HG02884 (cell line): ENCODE data around the gene CYB561D1.
"Not testable (repeated sequence)": the region's sequence is repeated elsewhere in the genome, so short reads cannot be mapped to it uniquely, and the experiment has no call there.

Experiments used
- ATAC-seq: cut with Tn5 transposase; IDR thresholded peaks from one replicate; pipeline ENCODE4 v1.9.1; 2021; ENCODE audit warnings: mild to moderate bottlenecking, moderate library complexity; ENCODE audit not compliant: unreplicated experiment

Gene CYB561D1, protein sequence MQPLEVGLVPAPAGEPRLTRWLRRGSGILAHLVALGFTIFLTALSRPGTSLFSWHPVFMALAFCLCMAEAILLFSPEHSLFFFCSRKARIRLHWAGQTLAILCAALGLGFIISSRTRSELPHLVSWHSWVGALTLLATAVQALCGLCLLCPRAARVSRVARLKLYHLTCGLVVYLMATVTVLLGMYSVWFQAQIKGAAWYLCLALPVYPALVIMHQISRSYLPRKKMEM

DNA sequence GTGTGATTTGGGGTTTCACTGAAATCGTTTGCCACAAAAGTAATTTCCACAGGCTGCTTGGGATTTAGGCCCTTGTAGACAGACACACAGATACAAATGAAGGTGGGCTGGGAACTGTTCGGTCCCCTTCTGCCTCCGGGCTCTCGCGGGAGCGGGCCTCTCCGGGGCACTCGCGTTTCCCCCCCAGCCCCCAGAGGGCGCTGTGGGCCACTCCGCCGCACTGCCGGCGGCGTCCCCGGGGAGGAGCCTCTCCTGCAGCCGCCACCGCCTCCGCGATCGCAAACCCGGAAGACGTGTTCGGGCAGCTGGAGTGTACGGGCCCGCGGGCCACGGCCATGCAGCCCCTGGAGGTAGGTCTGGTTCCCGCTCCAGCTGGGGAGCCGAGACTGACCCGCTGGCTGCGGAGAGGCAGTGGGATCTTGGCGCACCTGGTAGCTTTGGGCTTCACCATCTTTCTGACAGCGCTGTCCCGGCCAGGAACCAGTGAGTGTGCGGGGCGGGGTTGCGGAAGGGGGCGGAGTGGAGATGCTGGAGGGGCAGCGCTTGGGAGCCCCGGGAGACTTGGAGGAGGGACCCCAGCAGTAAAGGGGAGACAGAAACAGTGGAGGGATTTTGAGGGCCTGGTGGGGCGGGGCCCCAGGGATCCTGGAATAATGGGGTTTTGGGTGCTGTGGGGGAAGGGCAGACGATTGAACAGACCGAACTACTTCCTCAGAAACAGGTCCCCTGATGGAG, at the start of gene CYB561D1:
Gene CYB561D1, plus strand, starts transcription at position 290 of the 735 bp plus-strand sequence. Its CDS starts 46 bp downstream, at position 336.
- peak; percentile 92 for ATAC-seq

DNA sequence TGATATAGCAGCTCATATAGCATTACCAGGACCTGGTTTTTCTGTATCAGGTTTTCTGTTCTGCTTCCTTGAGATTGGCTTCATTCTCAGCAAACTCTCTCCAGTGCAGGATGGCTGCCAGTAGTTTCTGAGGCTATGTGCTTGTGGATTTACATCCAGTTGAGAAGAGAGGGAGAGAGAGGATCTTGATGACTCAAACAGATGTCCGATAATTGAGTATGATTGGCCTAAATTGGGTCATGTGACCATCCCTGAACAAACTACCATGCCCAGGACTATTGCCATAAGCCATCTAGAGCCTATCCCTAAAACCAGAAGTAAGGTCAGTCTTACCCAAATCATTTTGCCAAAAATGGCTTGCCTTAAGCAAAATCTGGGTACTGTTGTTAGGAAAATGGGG, 49.5 kb upstream of the CYB561D1 start:
- no peak for ATAC-seq

DNA sequence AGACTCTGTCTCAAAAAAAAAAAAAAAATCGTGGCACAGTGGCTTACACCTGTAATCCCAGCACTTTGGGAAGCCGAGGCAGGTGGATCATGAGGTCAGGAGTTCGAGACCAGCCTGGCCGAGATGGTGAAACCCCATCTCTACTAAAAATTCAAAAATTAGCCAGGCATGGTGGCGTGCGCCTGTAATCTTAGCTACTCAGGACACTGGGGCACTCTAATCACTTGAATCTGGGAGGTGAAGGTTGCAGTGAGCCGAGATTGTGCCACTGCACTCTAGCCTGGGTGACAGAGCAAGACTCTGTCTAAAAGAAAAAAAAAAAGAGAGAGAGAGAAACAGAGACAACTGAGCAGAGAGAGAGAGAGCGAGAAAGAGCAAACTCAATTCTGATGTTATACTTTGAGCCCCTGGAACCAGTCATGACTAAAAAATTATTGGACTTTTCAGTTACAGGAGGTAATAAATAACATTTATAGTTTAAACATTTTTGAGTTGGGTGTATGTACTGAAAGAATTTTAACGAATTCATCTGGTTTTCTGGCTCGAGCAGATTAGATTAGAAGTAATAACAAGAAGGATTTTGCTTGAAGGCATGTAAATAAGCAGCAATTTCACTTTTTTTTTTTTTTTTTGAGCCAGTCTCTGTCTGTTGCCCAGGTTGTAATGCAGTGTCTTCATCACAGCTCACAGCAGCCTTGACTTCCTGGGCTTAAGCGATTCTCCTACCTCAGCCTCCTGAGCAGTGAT, 47.8 kb upstream of the CYB561D1 start:
- ATAC-seq: not testable (repeated sequence)

DNA sequence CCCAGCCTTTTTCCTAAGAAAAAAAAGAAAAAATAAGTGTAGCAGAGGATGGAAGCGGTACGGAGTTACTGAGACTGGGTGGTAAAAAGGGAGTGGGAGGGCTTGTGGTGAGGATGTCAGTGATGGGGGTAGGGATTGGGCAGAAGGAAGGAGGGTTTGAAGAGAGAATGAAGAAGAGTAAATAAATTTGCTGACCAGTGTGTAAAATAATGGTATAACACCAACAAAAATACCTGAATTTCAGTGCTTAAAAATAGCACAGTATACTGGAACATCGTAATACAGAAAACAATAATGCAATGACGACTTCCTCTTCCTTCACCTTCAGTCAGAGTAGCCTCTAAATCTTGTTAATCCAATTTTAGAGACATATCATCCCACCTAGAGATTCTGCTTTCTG, 46.4 kb upstream of the CYB561D1 start:
- ATAC-seq: no peak

DNA sequence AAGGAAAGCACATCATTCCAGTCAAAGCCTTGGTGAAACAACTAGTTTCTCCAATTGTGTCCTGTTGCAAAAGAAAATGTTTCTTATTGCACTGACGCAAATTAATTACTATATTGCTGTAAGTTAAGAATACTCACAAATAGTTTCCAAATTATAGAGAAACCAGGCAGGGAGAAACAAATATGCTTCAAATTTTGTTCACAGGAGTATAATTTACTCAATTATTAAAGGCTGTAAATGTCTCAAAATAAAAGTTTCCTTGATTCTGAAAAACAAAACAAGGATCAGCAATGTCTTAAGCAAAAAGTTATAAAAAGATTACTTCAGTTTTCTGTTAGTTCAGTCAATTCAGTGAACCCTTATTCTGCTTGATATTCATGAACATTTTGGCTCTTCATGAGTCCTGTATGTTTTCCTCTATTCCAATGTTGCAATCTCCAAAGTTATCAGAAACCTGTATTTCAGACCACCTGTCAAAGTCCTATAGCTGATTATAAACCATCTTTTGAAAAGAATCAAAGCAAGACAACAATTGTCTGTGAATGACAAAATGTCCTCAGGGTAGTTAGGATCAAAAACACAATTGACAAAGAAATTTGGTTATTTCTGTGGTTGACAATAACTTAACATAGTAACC, 39.3 kb upstream of the CYB561D1 start:
- ATAC-seq: no peak

DNA sequence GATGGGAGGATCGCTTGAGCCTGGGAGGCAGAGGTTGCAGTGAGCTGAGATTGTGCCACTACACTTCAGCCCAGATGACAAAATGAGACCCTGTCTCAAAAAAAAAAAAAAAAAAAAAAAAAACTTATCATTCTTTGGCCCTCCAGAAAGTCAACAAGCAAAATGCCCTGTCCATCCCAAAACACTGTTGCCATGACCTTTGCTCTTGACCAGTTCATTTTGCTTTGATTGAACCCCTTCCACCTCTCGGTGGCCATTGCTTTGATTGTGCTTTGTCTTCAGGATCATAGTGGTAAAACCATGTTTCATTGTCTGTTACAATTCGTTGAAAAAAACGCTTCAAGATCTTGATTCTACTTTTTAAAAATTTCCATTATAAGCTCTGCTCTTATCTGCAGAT, 36.1 kb upstream of the CYB561D1 start:
- ATAC-seq: no peak

DNA sequence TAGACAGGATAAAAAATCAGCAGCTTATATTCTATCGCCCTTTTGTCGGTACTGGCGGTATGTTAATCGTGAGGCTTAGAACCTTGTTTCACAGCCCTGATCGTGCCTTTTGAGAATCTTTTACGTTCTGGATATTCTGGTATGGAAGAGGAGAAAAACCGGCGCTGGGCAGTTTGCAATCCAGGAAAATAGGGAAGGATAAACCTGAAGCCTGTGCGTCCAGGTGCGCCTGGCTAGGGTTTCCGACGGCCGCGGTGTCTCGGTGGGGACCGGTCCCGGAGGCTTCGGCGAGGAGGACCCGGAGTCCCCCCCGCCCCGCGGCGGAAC, 27.8 kb upstream of the CYB561D1 start:
- no peak for ATAC-seq

DNA sequence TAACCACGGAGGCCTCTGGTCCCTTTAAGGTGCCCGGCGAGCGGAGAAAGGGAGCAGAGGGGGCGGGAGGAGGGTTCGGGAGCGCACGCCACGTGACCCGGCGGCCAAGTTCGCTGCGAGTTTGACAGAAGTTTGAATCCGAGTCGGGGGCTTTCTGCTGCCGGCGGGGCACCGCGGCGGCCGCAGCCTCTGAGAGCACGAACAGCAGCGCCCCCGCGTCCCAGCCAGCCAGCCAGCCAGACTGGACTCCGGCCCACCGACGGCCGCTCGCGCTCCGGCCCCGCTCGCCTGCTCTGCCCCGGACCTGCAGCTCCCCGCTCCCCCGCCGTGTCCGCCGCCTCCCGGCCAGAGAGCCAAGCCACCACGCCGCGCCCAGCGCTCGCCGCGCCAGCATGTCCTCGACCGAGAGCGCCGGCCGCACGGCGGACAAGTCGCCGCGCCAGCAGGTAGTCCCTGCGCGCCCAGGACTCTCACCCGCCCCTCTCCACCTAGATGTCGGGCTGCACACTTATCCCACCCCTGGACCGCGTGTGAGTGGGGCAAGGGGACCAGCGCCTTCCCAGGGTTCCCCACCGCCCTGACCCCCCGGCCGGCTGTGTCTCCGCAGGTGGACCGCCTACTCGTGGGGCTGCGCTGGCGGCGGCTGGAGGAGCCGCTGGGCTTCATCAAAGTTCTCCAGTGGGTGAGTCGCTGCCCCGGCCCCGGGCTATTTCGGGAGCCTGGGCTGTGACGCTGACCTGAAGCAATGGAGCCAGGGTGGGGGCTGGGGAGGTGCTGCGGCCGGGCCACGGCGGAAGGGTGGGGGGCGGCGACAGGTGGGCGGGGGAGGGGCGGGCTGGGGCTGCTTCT, 27.2 kb upstream of the CYB561D1 start, which contains the start of gene SYPL2:
Gene SYPL2, plus strand, starts transcription at position 95 of the 849 bp plus-strand sequence. Its CDS starts 298 bp downstream, at position 393.
- ATAC-seq: no peak

DNA sequence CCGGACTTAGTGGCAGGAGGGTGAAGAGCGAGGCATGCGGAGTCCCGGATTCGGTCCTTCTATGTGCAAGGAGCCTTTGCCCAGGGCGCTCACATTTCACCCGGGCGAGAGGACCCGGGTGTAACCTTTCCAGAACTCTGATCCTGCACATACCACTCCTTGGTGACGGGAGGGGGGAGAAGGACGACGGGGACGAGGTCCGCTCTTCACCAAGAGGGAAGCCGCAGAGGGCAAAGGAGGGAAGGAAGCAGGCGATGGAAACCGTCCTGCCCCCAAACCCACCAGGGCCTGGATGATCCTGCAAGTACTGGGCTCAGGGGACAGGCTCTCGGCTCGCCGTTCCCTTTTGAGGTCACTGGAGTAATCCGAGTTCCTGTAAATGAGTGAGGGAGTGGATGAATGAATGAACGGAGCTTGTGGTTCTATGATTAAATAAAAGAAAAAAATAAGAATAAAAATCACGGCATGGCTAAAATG, 26.6 kb upstream of the CYB561D1 start:
- no peak for ATAC-seq

DNA sequence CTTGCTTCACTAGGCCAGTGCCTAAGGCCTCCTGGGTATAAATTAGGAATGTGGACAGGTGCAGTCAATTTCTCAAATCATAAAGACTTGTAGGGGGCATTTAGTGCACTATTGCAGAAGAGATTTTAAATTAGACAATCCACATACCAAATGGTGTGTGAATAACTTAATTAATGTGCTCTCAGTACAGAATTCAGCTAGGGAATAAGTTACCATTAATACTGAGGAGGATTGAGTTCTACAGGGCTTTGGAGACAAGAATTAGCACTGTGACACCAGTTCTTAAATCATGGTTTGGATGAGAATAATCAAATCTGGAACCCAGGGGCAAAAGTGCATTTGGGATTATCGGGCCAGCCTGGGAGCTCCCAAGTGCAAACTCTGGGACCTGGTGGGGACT, 25.8 kb upstream of the CYB561D1 start:
- ATAC-seq: no peak

DNA sequence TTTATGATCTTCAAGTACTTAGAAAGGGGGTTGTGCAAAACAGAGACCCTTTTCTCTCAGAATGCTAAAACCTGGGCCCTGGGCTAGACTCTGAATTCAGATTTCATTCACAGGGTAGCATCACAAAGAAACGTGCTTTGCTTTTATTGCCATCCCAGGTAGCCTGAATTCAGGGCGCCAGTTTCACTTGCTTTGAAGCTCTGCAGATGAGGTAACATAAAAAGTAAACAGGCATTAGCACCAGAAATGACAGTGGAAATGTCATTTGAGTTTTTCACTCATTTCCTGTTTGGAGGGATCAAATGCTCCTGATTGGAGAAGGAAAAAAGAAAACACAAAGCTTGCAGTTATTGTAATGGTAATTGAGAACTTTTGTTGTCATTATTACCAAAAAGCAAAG, 25.0 kb upstream of the CYB561D1 start:
- ATAC-seq: no peak

DNA sequence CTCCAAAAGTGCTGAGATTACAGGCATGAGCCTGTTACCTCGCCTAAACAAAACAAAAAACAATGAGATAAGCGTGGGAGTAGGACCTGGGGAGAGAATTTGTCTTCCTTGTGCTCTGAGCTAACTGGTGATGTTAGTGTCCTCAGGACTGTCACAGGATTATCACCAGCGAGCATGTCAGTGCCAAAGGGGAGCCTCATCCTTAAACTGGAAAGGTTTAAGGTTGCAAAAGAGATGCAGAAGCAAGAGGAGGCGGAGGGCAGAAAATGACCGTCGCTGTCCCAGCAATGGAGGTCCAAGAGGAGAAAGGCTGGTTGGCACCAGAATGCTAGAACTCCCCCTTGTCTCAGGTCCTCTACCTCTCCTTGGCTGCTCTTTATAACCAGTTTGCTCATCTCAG, 23.6 kb upstream of the CYB561D1 start:
- ATAC-seq: no peak

DNA sequence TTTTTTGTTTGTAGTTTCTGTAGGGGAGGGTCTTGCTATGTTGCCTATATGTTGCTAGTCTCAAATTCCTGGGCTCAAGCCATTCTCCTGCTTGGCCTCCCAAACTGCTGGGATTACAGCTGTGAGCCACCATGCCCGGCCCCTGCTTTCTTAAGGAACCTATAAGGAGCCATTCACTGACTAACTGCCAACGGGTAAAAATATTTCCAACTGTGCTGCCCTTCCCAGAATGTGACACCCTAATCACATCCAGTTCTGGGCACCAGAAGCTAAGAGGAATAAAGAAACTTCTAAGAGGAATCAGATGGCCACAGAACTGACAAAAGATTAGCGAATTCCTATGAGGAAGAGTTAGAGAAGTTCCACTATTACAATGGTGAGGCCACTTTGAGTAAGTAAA, 21.1 kb upstream of the CYB561D1 start:
- ATAC-seq: no peak

DNA sequence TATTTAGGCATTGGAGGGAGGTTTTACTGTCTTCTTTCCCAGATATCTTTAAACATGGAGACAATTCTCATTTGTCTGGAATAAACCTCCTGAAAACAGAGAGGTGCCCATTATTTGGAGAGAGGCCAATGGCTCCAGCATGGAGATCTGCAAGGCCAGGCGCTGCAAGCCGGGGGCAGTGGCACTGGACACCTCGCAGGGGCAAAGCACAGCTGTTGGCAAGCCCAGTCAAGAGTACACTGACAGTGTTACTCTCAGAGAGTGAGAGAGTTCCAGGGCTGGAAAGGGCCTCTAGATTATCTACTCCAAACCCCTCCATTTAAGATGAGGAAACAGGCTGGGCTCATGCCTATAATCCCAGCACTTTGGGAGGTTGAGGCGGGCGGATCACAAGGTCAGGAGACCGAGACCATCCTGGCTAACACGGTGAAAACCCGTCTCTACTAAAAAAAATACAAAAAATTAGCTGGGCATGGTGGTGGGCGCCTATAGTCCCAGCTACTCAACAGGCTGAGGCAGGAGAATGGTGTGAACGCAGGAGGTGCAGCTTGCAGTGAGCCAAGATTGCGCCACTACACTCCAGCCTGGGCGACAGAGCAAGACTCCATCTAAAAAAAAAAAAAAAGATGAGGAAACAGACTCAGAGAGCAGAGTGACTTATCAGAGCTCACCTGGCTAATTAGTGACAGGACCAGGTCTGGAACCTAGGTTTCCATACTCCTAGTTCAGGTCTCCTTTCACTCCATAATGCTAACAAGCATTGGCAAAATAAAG, 20.4 kb upstream of the CYB561D1 start:
- ATAC-seq: not testable (repeated sequence)

DNA sequence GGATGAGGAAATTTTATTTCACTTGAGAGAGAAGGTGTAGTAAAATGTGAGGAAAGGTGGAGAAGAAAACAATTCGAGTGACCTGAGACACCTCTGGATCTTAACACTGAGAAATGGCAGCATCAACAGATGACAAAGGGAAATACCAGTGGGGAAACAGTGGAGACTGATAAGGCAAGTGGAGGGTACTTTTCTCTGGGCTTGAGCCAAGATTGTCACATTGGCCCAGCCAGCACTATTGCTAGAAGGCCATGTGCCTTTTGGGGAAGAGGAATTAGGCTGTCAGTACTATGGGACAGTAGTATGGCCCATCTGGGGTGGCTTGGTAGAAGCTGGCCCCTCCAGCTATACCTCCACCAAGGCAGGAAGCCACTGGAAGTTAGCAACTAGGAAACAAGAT, 19.2 kb upstream of the CYB561D1 start:
- no peak for ATAC-seq

DNA sequence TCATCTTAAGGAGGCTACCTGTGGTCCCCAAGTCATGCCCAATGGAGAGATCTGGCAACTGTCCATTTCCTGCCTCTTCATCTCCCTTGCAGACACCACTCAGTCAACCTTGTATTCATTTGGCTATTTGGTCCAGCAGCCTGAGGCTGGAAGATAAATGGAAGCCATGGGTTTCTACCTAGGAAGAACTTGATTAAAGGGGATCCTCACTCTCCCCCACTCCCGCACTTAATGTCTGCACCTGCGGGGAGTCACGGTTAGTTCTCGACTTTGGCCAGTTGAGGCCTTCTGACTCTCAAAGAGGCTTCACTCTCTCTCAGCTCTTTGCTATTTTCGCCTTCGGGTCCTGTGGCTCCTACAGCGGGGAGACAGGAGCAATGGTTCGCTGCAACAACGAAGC, 18.6 kb upstream of the CYB561D1 start:
- ATAC-seq: no peak

DNA sequence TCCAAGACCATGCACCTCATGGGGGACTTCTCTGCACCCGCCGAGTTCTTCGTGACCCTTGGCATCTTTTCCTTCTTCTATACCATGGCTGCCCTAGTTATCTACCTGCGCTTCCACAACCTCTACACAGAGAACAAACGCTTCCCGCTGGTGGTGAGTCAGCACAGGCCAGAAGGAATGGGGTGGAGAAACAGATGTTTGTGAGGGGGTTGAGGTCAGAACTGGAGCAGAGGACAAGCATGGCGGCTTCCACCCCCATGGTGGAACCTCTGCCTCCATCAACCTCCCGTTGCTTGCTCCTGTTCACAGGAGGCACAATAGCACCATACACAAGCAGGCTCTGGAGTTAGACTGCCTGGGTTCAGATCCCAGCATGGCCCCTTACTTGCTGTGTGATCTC, 17.1 kb upstream of the CYB561D1 start:
- ATAC-seq: no peak

DNA sequence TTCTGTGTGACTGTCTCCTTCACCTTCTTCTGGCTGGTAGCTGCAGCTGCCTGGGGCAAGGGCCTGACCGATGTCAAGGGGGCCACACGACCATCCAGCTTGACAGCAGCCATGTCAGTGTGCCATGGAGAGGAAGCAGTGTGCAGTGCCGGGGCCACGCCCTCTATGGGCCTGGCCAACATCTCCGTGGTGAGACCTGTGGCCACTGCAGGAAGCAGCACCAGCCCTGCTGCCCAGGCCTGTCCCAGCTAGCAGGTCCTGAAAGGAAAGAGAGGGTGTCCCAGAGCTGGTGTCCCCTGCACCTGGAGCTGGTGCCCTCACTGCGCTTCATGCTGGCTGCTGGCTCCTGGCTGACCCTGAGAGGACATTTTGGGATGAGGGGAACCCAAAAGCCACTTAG, 16.1 kb upstream of the CYB561D1 start:
- no peak for ATAC-seq

DNA sequence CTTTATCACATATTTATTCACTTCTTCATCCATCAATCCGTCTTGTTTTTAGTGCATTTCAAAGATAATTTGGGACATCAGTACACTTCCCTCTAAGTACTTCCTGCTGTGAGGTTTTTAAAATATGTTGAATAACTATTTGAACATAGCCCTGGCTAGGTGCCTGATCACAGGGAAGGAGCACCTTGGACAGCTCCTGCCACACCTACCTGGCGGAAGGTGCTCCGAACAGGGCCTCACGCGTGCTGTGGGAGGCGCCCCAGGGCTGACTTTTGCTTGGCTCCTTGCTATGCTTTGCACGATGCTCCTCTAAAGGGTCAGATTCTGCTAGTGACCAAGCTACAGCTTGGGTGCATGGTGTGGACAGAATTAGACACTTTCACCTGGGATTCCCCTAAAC, 15.1 kb upstream of the CYB561D1 start:
- no peak for ATAC-seq

DNA sequence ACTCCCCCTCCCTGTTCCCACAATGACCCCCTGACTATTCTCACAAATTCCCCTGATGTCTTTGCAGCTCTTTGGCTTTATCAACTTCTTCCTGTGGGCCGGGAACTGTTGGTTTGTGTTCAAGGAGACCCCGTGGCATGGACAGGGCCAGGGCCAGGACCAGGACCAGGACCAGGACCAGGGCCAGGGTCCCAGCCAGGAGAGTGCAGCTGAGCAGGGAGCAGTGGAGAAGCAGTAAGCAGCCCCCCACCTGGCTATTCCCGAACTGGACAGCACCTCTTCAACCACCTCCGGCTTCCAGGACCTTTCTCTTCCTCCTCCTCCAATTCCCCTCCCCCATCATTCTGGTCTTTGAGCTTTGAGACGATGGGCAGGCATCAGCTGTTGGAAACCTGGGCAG, 14.6 kb upstream of the CYB561D1 start:
- no peak for ATAC-seq
